HG02588 (cell line): Measurements from ENCODE around the gene SBDS.
"Not testable (repeated sequence)": the region's sequence is repeated elsewhere in the genome, so short reads cannot be mapped to it uniquely, and the experiment has no call there.

Experiments
- ATAC-seq: cut with Tn5 transposase; IDR thresholded peaks from one replicate; pipeline ENCODE4 v1.9.1; 2021; ENCODE audit warnings: mild to moderate bottlenecking, moderate library complexity; ENCODE audit not compliant: unreplicated experiment

Gene SBDS

DNA sequence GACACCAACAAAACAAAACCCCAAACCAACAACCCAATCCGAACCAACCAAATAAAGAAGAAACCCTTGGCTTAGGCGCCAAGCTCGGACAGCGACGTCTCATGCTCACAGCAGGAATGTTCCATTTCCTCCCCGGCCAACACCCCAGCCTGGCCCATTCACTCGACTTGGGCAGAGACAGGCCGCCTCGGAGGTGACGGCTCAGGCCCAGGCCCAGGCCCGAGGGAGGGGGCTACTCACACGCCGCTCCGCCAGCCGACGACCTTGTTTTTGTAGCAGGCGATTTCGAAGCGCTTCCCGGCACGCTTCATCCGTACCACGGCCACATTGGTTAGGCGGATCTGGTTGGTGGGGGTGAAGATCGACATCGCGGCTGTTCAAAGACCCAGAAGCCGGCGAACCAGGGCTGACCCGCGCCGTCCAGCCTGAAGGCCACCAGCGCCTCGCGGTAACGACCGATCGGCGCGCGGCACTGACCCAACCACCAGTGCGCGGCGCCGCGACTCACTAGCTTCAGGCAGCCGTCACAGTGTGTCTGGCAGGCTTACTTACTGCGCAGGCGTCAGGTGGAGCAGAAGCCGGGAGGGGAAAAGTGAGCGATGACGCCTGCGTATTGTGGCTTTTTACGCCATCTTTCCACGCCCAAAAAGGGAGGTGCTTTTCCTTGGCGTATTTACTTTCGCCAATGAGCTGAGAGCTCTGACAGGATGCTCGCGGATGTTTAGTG, at the start of gene SBDS:
Gene SBDS, minus strand, starts transcription at position 537 of the 727 bp plus-strand sequence. Its CDS starts 169 bp downstream, at position 368.
- ATAC-seq, result peak; percentile 60

DNA sequence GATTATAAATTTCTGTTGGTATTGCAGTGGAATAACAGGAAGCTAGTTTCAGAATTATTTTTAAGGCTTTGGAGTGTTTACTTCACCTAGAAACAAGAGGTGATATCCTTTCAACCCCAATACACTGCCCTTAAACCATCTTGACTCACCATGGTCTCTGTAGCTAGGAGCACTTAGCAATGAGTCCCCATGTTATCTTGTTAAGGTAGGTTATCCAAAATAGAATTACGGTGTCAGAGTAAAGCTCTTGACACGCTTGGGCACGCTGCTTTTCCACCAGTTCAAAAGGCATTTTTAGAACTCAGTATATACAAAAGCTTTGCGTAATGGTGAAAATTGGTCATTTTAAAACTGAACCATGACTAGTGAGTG, 48.2 kb upstream of the SBDS start:
- not testable (repeated sequence) for ATAC-seq

DNA sequence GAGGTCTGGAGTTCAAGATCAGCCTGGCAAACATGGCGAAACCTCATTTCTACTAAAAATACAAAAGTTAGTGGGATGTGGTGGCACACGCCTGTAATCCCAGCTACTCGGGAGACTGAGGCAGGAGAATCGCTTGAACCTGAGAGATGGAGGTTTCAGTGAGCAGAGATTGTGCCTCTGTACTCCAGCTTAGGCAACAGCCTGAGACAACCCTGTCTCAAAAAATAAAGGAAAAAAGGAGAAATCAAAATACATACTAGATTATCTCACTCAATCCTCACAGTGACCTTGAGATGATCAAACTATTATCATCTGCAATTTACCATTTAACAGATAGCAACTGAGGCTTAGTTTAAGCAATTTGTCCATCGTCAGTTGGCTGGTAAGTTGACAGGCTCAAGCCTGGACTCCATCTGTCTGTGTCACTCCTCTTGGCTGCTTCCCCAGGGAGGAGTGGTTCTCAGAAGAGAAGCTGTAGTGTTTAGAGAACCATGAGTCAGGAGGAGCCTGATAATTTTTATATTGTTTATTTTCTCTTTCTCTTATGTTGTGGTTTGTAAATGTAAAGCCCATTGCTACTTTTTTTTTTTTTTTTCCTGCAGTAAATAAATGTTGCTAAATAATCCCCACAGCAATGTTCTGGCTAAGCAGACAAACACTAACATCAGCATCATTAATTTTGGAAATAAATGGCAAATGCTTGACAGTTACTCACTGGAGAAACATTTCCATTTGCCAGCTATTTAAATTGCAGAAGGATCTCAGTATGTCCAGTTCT, 47.6 kb upstream of the SBDS start:
- ATAC-seq, result not testable (repeated sequence)

DNA sequence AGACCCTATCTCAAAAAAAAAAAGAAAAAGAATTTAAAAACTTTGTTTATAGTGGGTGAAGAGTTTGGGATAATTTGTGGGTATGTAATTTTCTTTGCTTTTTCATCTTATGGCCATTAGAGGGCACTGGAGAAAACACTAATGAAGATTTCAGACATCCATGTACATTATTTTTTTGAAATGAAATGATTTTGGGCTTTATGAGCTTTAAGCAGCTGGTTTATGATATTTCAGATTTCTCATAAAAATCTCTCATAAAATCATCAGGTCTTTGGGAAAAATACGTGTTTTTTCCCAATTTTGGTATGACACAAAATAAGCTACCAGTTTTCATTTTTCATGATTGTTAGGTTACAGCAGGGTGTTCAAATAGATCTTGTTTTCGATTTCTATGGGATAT, 45.4 kb upstream of the SBDS start:
- ATAC-seq, result not testable (repeated sequence)

DNA sequence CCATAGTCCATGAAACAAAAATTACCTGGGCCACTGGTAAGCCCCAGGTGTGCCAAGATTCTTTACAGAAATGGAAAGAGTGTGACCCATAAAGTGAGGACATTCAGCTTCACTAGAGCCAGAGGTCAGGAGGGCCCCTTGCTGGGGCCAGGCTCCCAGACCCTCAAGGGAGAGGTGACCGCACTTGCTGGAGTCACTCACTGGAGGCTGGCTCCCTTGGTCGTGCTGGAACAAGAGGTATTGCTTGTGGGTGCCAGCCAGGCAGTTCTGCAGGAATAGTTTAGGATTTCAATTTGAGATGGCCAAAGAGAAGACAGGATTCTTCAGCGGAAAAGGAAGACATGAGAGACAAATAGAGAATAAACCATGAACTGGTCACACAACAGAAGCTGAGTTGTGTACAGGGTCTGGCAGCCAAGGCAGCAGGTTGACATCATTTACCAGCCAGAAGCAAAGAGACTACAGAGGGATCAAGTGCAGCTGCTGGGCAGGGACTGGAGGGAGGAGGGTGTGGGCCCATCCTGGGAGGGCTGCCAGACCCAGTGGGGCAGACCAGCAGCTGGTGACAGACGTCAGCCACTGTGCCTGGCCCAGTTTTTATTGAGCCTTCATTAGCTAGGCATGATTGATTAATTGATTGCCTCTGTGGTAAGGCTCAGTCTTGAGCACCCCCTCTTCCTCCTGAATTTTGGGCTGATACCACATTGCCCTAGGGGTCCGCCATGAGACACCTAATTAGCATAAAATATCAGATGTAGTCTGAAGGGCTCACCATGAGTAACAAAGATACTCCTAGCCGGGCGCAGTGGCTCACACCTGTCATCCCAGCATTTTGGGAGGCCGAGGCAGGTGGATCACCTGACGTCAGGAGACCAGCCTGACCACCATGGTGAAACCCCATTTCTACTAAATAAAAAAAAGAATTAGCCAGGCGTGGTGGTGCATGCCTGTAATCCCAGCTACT, 41.3 kb upstream of the SBDS start:
- not testable (repeated sequence) for ATAC-seq

DNA sequence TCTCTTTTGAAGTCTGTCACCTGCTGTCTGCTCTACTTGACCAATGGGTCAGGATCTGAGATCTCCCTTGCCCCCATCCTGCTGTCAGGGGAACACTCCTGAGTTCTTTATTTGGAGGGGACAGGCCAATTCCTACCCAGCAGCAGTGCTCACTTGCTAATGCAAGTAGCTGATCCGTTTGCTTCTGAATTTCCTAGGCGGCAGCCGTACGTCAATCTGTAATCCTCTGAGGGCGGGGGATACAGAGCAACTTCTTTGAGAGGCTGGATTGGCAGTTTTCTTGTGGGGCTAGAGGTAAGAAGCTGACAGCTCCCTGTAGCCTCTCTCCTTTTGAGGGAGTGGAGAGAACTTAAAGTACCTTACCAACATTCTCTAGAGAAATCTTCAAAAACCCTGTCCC, 37.9 kb upstream of the SBDS start:
- no peak for ATAC-seq

DNA sequence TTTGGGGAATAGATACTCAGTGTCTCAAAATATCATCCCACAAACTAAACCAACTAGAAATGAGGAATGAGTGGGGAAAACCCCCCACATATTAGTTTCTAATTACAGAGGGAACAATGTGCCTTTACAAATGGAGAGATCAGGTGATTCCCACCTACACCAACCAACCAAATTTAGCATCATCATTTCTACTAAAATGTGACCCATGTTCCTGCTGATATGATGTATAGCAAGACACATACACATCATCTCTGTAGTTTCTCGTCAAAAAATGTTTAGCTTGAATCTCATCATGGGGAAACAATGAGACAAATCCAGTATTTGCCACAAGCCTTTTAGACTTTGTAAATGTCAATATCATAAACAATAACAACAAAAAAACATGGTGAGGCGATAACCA, 36.3 kb upstream of the SBDS start:
- not testable (repeated sequence) for ATAC-seq

DNA sequence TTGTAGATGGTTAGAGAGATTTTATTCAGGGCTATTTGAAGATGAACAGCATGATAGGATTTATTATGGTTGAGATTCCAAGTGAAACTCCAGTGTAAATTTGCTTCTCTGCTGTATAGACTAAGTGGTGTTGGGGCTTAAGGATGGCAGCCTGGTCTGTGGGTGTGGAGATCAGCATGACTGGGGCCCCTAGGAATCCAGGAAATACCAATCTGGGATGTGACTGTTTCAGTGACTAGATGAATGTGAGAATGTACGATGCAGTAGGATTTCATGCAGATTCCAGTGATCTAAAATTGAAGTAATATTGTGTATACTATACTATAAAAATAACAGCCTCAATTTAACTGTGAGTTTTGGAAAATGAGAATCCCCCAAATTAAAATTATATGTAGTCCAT, 30.1 kb upstream of the SBDS start:
- not testable (repeated sequence) for ATAC-seq

DNA sequence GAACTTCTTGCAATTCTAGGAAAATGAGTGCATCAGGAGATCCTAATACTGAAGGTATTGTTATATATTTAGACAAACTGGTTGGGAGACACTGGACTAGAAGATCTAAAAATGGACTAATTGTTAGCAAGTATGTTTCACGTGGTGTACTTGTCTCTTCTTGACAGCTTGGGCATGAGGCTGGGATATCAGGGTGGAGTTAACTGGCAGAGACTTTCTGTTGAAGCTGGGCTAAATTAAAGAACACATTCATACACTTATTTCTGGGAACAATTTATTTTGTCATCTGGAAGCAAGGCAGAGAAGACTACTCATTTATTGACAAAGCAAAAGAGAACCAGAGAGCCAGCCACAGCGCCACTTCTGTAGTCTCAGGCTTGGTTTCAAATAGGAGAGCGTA, 27.1 kb upstream of the SBDS start:
- no peak for ATAC-seq

DNA sequence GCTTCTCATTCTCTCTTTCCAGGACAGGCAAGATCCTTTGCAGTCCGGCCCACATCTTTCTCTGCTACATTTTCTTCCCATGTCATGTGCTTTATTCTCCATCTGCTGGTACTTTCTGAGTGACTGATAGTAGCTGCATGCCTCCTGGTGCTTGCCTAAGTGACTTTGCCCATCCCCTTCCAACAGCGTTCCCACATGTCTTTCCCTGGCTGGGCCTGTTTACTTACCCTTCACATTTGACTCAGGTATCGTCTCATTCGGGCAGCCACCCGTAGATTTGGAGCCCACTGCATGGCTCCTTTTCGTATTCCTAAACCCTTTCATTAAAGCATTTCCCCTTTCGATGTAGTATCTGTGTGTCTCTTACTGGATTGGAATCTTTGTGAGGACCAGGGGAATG, 25.9 kb upstream of the SBDS start:
- no peak for ATAC-seq

DNA sequence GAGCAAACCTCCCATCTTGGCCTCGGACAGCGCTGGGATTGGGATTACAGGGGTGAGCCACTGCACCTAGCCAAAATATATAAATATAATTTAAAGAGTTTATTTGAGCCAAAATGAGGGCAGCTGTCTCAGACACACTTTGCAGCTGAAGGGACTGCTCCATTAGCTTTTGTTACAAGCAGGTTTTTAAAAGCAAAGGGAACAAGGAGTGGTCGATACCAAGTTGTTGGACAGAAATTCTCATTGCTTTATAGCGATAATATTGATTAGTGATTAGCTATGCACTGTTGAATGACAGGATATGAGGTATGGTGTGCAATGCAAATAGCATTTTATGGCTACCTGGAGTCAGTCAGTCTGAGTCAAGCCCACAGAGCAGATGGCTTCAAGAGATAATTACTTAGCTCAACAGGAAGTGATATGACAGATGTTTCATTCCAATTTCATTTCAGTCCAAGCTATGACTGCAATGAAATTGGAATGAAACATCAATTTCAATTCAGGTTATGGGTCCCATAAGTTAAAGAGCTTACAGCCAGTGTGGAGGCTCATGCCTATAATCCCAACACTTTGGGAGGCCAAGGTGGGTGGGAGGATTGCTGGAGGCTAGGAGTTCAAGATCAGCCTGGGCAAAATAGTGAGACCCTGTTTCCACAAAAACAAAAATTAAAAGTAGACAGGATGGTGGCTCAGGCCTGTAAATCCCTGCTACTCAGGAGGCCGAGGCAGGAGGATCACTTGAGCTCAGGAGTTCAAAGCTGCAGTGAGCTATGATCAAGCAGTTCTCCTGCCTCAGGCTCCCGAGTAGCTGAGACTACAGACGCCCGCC, 24.4 kb upstream of the SBDS start:
- no peak for ATAC-seq

DNA sequence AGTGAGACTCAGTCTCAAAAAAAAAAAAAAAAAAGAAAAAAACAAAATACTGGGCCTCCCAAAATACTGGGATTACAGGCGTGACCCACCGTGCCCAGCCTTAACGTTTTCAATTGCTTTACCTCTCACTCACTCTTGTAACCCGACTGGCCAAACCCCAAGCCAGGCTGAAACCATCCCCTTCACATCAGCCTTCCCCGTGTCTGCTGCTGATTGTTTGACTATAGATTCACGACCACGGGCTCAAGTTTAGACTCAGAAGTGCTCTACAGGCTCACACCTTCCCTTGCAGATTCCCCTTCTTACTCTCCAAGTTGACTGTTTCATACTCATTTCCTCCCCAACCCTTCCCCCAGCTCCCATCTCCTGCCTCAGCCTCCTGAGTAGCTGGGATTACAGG, 23.6 kb upstream of the SBDS start:
- no peak for ATAC-seq

DNA sequence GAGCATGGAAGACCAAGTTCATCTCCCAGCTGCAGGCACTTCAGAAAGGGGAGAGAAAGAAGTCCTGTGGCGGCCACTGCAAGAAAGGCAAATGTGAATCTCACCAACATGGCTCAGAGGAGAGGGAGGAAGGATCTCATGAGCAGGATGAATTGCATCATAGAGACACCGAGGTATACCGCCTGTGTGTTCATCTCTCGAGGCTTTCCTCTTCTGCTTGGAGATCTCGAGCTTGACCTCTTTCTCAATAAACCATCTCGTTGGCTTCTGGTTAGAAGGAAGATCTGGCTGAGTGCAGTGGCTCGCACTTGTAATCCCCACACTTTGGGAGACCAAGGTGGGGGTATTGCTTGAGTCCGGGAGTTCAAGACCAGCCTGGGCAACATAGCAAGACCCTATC, 22.6 kb upstream of the SBDS start:
- ATAC-seq, result not testable (repeated sequence)

DNA sequence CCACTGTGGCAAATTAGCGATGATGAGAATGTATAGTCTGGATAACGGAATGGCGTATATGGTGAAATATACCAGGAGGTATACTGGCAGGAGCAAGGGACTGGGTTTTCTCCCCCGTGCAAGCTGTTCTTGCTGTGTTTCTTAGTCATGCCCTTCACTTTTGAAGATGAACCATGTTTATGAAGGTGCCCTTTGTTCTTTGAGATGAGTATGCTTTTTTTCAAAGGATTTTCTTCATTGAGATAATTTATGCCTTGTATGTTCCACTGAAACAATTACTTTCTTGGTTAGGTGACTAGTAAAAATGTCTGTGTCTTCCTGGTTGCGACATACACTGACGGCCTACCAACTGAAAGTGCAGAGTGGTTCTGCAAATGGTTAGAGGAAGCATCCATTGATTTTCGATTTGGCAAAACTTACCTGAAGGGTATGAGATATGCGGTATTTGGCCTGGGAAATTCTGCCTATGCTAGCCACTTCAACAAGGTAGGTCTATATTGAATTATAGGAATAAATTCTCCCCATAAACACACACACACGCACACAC, 18.8 kb upstream of the SBDS start:
- ATAC-seq, result not testable (repeated sequence)

DNA sequence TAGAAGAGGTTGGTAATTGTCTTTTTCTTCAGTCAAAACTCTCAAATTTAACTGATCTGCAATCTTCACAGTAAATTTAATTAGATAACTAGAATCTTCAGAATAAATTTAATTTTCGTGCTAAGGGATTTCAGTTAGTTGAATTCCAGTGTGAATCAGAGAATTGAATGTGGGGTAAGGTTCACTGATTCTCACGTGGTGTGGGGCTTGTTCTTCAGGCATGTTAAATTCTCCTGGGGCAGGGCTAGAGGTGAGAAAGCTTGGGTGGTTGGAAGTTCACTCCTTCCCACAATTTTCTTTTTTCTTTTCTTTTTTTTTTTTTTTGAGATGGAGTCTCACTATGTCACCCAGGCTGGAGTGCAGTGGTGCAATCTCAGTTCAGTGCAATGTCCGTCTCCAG, 14.3 kb upstream of the SBDS start:
- ATAC-seq, result not testable (repeated sequence)

DNA sequence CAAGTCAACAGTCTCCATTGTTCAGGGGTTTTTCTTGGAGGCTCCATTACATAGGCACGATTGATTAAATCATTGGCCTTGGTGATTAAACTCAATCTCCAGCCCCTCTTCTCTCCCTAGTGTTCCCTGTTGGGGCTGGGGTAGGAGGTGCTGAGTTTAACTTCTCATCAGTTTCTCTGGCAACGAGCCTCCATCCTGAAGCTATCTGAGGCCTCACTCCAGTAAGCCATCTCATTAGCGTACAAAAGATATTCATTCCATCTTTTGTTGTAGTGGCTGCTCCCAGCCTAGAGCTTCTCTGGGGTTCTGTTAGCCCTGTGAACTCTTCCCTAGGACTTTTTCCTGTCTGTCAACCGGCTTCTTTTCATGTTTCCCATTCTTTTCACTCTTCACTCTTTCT, 12.9 kb upstream of the SBDS start:
- ATAC-seq, result no peak

DNA sequence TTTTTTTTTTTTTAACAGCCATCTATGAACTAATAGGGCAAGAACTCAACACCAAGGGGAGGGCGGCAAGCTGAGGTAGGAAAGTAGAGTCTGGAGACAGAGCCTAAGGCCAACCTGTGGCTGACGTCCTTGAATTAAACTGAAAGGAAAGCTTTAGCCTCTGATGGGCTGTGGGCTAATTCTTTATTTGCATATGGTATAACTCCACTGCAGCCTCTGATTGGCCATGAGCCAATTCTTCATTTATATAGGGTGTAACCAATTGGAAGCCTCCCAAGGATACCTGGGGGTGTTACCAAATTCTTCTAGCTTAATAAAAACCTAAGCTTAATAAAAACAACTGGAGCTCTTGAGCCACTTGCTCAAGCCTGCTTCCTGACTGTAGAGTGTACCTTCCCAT, 11.6 kb upstream of the SBDS start:
- ATAC-seq, result no peak

DNA sequence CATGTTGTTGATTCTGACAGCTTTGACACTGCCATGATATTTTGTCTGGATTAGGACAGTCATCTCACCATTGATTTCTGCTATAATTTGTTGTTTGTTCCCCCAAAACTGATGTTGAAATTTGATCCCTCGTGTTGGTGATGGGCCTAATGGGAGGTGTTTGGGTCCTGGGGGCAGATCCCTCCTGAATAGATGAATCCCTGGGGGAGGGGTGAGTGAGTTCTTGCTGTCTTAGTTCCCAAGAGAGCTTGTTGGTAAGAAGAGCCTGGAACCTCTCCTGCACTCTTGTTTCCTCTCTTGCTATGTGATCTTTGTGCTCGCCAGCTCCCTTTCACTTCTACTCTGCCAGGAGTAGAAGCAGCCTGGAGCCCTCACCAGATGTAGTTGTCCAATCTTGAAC, 8.8 kb upstream of the SBDS start:
- ATAC-seq, result not testable (repeated sequence)

DNA sequence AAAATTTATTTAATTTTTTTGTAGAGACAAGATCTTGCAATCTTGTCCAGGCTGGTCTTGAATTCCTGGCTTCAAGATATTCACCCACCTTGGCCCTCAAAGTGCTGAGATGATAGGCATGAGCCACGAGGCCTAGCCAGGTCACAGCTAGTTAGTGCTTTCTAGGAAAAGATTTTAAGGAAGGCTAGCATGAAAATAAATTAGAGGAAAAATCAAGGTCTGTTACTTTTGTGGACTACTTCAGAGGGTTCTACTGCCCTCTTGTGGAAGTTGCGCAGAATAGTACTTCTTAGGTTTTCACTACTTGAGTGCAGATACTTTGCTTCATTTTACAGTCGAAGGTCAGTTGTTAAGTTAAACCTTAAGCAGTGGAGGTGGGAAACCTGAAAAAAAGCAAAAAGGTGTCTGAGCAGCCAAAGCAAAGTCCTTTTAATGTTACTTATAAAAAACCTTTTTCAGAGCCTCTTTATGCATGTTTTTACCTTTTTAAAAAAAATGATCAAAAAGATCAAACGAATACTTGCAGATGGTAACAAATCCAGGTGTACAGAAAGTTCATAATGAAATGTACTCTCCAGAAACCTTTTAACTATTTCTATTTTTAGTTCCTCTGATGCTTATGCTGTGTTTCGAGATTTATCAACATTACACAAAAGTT, 5.3 kb upstream of the SBDS start:
- ATAC-seq, result not testable (repeated sequence)
